ENCODE results near the gene GJA3. TPM values are rescaled to one million over a fixed set of nuclear protein-coding genes. Genes with fewer than 3 reads are reported as not detected.

GJA3 gene
- total RNA-seq = 0.37 and 0.57 TPM in 2 replicates

DNA sequence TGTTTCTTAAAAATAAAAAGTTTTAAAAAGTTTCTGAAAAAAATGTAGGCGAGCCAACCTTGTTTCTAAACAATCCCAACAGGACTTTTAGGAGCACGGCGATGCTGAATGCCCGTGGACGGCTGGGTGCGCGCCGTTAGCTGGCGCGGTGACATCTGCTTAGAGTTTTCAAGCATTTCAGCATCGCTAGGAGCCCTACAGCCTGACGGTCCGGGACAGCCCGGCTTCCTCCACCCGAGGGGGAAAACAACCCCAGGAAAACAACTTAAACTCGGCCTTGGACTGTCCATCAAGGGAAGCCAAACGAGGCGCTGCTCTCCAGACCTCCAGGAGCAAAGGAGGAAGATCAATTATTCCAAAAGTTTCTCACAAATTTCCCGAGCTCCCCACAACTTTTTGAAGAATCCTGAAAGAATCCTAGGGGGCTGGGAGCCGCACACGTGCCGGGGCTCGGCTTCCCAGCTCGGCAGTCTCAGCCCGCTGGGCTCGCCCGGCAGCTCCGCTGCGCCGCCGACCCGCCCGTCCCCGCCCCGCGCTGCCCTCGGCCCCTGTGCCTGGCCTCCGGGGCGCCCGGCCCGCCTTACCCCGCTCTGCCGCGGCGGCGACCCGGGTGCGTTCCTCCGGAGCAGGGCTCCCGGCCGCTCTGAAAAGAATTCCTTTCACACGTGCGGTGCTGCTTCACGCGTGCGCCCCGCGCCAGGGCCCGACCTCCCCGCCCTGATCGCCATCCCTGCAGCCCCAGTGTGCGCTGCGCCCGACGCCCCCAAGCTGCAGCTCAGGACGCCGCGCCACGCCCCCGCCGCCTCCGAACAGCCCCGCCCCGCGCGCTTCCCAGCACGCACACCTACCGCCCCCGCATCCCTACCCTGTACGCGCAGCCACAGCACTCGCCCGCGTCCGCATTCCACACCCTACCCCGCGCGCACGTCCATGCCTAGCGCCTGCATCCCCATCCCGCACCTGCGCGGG lies at the start of gene GJA3:
Gene GJA3 (minus strand): TSS at position 747 of the 969 bp plus-strand sequence. CDS start 17,764 bp downstream, outside the sequence.

DNA sequence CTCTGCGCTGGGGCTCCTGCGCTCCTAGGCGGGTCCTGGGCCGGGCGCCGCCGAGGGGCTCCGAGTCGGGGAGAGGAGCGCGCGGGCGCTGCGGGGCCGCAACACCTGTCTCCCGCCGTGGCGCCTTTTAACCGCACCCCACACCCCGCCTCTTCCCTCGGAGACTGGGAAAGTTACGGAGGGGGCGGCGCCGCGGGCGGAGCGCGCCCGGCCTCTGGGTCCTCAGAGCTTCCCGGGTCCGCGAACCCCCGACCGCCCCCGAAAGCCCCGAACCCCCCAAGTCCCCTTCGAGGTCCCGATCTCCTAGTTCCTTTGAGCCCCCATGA lies 31.9 kb upstream of the GJA3 start, which contains the start of gene GJB2:
Gene GJB2 (minus strand): TSS at position 103 of the 326 bp plus-strand sequence. CDS start 3,357 bp downstream, outside the sequence.

Other genes starting within 250 kb of the GJA3 start
- gene ZMYM2, start 202.3 kb downstream of the GJA3 start, total RNA-seq = 43.5 and 50.8 TPM in 2 replicates
- gene GJB2, start 31.9 kb upstream of the GJA3 start, total RNA-seq = under 0.01 and 0.14 TPM in 2 replicates
- gene GJB6, start 71.3 kb upstream of the GJA3 start, total RNA-seq = not detected in 2 replicates

Data from smooth muscle cell of bladder (primary cell).